DMS153 (cell line): ENCODE data around the gene MFF.

ENCODE experiments used
- DNase-seq: peaks from one replicate; lab custom pipeline; 2025; lab: John Stamatoyannopoulos, UW

Gene MFF

DNA sequence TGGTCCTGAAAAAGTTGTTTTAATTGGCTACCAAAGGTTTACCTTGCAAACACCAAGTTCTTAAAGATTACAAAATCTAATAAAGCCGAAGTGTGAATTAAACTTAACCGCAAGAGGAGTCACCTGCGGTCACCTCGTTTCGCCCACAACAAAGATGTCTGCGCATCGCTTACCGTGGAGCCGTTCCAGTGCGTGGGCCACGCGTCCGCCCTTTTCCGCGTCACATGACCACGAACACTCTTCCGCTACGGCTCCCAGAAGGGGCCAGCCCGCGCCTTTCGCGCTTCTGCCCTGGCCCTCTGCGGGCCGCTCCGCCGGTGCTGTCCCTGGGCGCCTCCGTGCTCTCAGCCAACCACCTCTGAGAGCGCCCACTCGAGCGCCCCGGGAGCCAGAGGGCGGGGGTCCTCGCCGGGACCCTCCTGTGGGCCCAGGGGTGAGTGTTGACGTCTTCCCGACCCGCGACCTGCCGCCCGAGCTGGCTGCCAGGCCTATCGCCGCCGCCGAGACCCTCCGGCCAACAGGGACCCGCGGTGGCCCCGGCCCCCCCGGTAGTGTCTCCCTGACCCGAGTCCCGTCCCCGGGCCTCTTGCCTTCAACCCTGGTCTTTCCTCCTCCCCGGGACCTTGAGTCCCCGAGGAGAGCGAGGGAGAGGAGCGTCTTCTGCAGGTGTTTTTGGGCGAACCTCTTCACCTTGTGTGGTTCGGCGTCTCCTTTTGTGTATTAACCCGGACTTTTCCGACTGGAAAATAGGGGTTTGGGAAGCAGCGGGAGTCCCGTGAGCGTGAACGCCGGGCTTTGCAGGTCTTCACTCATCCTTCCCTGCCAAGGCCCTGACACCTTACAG is at the start of gene MFF:
Gene MFF (plus strand): TSS at position 257 of the 844 bp plus-strand sequence. CDS start 5,415 bp downstream, outside the sequence.
- peak; percentile 83 for DNase-seq

GRCh38 chr2:227280895-227281294 is 44.2 kb upstream of the MFF start:
- no peak for DNase-seq

GRCh38 chr2:227285741-227286236 is 39.3 kb upstream of the MFF start:
- no peak for DNase-seq

DNA sequence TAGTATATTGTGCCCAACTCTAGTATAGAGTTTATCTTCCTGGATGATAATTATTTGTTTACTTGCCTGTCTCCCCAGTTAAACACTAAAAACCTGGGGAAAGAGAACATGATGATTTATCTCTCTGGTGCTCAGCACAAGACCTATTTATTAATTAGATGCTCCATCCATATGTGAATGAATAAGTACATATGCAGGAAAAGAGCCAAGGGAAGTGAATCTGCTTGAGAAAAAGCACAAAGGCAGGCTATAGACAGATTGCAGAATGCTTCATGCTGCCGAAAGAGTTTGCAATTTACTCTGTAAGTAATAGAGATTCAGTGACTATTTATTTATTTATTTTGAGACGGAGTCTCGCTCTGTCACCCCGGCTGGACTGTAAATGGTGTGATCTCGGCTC is 37.3 kb upstream of the MFF start:
- DNase-seq, result no peak

- no peak for DNase-seq
These were observed 32.7 kb upstream of the MFF start for GRCh38 chr2:227292314-227292713.

DNA sequence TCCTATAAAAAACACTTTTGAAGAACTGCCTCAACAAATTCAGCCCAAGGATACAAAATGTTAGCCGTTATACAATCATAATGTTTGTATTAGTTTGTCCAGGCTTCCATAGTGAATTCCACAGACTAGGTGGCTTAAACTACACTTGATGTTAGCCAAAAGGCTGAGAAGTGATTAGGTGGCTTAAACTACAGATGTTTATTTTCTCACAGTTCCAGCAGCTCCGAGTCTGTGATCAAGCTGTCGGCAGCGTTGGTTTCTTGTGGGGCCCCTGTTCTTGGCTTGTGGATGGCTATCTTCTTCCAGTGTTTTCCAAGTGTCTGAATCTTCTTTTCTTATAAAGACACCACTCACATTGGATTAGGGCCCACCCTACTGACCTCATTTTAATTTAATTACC is 31.5 kb upstream of the MFF start:
- DNase-seq, result no peak

DNA sequence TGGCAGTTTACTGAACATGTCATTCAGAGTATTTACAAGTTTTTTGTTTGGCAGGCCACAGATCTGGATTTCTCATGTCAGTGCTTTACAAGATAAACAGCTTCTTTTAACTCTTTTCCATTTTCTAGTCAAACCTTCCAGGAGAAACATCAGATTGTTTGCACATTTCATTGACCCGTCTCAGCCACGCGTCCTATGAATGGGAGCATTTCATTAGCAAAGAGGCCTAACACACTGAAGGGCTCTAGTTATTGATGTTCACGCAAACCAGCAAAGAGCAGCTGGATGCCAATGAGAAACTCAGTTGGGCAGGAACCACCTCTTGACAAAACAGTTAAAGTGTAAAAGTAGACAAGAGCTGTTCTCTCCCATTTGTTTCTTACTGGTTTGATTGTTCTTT is 29.2 kb upstream of the MFF start:
- DNase-seq, result no peak

GRCh38 chr2:227296671-227297405 is 28.2 kb upstream of the MFF start:
- DNase-seq, result no peak

- no peak for DNase-seq
These were observed 23.5 kb upstream of the MFF start for GRCh38 chr2:227301523-227301922.

GRCh38 chr2:227308784-227309183 is 16.3 kb upstream of the MFF start:
- DNase-seq, result no peak

DNA sequence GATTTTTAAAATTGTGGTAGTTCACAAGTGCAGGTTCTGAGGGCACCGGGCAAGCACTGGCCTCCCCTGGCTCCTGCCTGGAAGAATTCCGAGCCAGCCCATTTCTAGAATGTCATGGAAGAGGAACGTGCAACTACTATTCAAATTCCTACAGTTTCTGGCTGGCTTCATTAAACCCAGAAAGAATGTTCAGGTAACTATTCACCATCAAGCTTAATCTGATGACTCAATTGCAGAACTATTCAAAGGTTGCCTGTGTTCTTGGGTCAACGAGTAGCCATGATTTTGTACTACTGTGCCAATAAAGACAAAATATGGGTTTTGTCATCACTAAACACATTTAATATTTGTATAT is 14.3 kb upstream of the MFF start:
- DNase-seq, result no peak

DNA sequence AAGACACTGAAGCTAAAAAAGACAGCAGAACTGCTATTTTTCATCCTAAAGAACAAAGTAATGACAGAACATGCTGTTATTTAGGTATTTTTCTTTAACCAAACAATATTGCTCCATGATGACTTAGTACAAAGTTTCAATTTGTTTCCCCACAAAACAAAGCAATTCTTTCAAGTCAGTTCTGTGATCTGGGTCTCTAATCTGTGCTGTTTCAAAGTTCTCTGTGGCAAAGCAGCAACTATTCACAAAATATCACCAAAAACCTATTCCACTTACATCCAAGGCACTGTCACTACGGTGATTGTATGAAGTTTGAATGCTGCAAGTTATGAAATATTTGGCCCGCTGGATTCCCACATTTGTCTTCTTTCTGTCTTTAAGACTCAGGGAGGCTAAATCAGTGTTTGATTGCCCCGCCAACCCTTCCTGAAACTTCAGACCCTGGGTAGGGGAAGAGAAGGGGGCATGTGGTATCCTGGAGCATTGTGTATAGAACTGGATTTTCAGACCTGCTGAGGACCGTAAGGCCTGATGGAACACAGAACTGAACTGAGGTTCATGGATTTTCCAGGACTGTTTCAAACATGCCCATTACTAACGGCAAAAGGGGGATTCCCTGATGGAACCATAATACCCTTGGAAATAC is 13.1 kb upstream of the MFF start:
- DNase-seq, result no peak

DNA sequence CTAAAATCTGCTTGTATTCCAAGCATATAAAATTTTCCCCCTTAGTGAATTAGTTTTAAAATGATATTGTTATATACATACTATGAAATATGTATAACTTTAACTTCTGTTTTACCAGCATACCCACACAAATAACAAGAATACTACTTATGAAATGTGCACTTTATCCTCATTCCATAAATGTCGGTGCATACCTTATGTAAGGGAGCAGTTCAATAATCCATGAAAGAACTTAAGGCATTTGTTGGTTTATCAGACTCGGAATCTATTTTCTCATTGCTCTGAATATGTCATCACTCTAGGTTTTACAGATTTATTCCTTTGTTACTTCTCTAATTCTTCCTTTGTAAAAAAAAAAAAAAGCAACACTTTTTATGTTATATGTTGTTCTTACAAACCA is 12.5 kb upstream of the MFF start:
- DNase-seq, result no peak

- no peak for DNase-seq
These were observed 11.7 kb upstream of the MFF start for GRCh38 chr2:227313310-227313709.

DNA sequence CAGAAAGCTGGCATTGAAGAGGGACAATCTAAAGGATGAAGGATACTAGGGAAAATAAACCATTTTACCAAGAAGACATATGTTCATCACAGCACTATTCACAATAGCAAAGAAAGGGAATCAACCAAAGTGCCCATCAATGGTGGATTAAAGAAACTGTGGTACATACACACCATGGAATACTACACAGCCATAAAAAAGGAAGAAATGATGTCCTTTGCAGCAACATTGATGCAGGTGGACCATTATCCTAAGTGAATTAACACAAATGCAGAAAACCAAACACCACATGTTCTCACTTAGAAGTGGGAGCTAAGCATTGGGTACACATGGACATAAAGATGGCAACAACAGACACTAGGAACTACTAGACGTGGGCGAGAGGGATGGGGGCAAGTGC is 7.2 kb upstream of the MFF start:
- no peak for DNase-seq

DNA sequence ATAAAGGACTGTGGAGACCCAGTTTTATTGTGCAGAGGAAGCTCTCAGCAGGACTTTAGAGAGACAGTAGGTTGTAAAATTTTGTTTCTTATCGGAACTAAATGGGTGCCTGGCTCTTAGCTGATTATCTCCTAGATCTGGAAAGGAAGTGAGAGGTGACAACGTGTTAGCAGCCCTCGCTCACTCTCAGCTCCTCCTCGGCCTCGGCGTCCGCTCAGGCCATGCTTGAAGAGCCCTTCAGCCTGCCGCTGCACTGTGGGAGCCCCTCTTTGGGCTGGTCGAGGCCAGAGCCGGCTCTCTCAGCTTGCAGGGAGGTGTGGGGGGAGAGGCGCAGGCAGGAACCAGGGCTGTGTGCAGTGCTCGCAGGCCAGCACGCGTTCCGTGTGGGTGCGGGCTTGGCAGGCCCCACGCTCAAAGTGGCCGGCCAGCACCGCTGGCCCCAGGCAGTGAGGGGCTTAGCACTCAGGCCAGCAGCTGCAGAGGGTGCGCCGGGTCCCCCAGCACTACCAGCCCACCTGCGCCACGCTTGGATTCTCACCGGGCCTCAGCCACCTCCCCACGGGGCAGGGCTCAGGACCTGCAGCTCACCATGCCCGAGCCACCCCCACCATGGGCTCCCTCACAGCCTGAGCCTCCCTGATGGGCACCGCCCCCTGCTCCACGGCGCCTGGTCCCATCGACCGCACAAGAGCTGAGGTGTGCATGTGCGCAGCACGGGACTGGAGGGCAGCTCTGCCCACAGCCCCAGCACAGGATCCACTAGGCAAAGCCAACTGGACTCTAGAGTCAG is 4.6 kb upstream of the MFF start:
- DNase-seq, result no peak

- no peak for DNase-seq
These were observed 2.4 kb upstream of the MFF start for GRCh38 chr2:227322530-227323205.

DNA sequence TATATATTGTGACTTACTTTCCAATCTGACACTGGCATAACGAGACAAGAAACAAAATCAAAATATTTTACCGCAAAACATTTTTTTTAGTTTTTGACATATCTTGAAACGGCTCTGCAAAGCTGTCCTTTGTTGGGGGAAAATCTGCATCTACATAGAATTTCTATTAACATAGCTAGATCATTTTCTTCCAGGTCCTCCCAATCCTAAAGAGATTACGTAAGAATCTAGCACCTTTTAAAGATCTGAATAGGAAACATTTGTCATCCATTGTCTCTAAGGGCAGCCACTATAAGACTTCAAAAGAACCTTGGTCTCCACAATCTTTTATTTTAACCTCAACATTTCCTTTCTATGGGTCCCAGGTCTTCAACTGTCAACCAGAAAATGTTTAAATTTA is 1.2 kb upstream of the MFF start:
- no peak for DNase-seq

- no peak for DNase-seq
These were observed 433 bp upstream of the MFF start for GRCh38 chr2:227324642-227324994.

DNA sequence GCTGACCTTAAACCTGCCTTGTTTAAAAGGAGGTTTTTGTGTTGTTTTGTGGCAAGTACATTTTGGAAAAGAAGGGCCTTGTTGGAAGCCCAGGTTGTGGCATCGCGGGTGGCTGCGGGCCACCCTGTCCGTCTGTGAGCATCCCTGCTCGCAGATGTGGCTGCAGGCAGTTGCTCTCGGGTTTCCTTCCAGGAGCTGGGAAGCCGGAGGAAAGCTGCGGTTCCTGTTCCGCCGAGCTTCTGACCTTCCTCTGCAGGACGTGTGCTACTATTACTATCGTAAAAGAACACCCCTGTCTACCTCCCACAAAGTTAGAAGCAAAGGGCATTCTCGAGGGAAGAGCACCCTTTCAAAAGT is 766 bp downstream of the MFF start:
- no peak for DNase-seq

- no peak for DNase-seq
These were observed 1.7 kb downstream of the MFF start for GRCh38 chr2:227326783-227327182.

DNA sequence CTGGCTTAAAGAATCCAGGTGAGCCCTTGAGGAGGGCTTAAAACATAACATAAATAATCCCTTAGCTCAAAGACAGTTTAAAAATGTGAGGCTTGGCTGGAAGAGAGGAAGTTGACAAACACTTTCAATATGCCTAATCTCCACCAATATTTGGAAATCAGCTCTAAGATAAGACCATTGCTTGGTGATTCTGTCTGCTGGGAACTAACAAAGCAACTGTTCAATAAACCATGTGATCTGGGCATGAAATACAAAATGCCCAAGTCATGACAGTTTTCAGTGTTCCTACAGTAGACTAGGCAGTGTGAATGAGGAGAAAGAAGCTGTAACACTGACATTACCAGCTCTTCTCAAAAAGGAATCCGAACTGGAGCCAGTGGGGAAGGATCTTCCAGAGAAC is 10.7 kb downstream of the MFF start:
- no peak for DNase-seq
